HFF-Myc (cell line): ENCODE measurements around the gene CCL15.
"Not testable (repeated sequence)": the region's sequence is repeated elsewhere in the genome, so short reads cannot be mapped to it uniquely, and the experiment has no call there.

Experiments
- DNase-seq: peaks from one replicate; pipeline ENCODE4 v3.0.0-alpha.2; 2011; ENCODE audit warnings: low read depth; ENCODE audit errors: extremely low read depth
- H3K4me3 ChIP-seq: replicated peaks from 2 replicates; pipeline ENCODE4 v1.5.1; 2011; ENCODE audit warnings: low read depth, mild to moderate bottlenecking, control low read depth, low read length
- CTCF ChIP-seq: IDR thresholded peaks from 2 replicates; pipeline ENCODE4 v1.5.1; 2012; ENCODE audit warnings: mild to moderate bottlenecking, low read depth, low read length, control low read depth; ENCODE audit errors: missing control alignments

The CCL15 gene

GRCh38 chr17:35998018-35998545 is 3.3 kb downstream of the CCL15 start:
- TF ChIP-seq CTCF: no peak
- no peak for DNase-seq
- no peak overlapping the region for H3K4me3 ChIP-seq

- not testable (repeated sequence) for H3K4me3 ChIP-seq, DNase-seq
Observed at GRCh38 chr17:35995346-35995745, 6.0 kb downstream of the CCL15 start.

GRCh38 chr17:35991075-35991474 is 10.3 kb downstream of the CCL15 start:
- no peak for TF ChIP-seq CTCF
- no peak overlapping the region for H3K4me3 ChIP-seq
- DNase-seq: no peak

DNA sequence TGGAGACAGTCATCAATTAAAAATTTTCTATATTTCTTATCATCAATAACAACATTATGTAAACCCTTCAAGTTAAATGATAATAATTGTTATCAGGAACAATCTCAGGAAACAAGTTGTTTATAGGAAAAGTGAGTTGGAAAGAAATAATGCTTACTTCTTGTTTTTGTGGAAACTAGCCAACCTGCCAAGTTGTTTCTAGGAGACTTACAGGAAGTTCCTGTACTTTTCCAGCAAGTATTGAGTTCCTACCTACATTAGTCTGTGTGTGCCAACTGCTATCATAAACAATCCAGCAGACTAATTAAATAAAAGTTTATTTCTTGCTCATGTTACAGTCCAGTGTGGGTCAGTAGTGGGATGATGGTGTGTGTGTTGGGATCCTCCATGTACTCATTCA is 13.2 kb downstream of the CCL15 start:
- no peak for DNase-seq
- no peak overlapping the region for H3K4me3 ChIP-seq
- TF ChIP-seq CTCF: no peak

GRCh38 chr17:35986643-35987042 is 14.7 kb downstream of the CCL15 start, which contains the start of gene CCL14:
Gene CCL14, minus strand, starts transcription at chr17:35986729. Its CDS starts 80 bp downstream, at chr17:35986649.
- no peak within 1 kb of the TSS for H3K4me3 ChIP-seq
- no peak for TF ChIP-seq CTCF

DNA sequence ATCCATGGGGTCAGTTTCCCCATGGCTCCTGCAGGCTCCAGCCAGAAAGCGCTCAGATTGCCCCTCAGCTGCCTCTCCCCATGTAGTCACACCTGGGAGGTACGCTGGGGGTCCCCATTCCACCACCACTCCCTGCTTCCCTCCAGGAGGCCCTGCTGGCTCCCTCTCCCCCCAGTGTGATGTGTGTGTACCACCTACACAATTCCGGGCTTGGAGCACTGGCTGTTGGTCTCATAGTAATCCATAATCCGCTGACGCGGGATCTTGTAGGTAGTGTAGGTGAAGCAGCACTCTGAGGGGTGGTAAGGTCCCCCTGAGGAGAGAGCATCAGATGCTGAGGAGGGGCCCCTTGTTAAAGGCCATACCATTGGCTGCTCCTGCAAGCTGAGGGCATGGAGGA is 17.2 kb downstream of the CCL15 start:
- DNase-seq: no peak
- no peak overlapping the region for H3K4me3 ChIP-seq
- TF ChIP-seq CTCF: no peak

More at GRCh38 chr17:35986643-35987042, 14.7 kb downstream of the CCL15 start, which contains the start of gene CCL14:
- DNase-seq: no peak

GRCh38 chr17:35982409-35983191 is 18.8 kb downstream of the CCL15 start:
- no peak for TF ChIP-seq CTCF
- DNase-seq: no peak

More at GRCh38 chr17:35982409-35983191, 18.8 kb downstream of the CCL15 start:
- no peak overlapping the region for H3K4me3 ChIP-seq
